Measurements from ENCODE around the gene DIAPH1. TPM values are rescaled to one million over a fixed set of nuclear protein-coding genes. Genes with fewer than 3 reads are reported as not detected.

Gene DIAPH1
- total RNA-seq, 1 donor: 22.1 TPM

- TF ChIP-seq CTCF (IDR thresholded peaks at IDR 0.05; ENCODE audit: insufficient read depth, low read length): no peak
- no peak overlapping the region for H3K4me3 ChIP-seq (ENCODE audit: low read depth, low read length)
- no peak for DNase-seq (ENCODE audit: low read depth)
Measured at GRCh38 chr5:141608557-141608956, 10.2 kb downstream of the DIAPH1 start.

DNA sequence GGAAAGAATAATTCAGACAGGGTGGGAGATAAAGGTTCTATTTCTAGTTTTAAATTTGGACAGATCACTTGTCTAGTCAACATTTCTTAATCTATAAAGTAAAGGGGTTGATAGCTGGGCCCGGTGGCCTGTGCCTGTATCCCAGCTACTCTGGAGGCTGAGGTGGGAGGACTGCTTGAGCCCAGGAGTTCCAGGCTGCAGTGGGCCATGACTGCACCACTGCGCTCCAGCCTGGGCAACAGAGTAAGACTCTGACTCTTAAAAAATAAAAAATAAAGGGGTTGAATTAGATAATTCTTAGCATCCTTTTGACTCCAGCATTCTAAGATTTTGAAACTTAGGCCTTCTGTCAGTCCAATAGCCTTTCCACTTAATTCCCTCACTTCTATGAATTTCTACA, 10.8 kb downstream of the DIAPH1 start:
- no peak for TF ChIP-seq CTCF (IDR thresholded peaks at IDR 0.05; ENCODE audit: insufficient read depth, low read length)
- H3K4me3 ChIP-seq (ENCODE audit: low read depth, low read length): no peak overlapping the region
- DNase-seq (ENCODE audit: low read depth): no peak

GRCh38 chr5:141605523-141606277, 13.1 kb downstream of the DIAPH1 start:
- TF ChIP-seq CTCF (IDR thresholded peaks at IDR 0.05; ENCODE audit: insufficient read depth, low read length): peak; percentile 11
- peak; percentile 82 for DNase-seq (ENCODE audit: low read depth)
- H3K4me3 ChIP-seq (ENCODE audit: low read depth, low read length): no peak overlapping the region

GRCh38 chr5:141603923-141604717, 14.7 kb downstream of the DIAPH1 start:
- DNase-seq (ENCODE audit: low read depth): peak; percentile 92
- peak overlapping the region; percentile 34 for H3K4me3 ChIP-seq (ENCODE audit: low read depth, low read length)

DNA sequence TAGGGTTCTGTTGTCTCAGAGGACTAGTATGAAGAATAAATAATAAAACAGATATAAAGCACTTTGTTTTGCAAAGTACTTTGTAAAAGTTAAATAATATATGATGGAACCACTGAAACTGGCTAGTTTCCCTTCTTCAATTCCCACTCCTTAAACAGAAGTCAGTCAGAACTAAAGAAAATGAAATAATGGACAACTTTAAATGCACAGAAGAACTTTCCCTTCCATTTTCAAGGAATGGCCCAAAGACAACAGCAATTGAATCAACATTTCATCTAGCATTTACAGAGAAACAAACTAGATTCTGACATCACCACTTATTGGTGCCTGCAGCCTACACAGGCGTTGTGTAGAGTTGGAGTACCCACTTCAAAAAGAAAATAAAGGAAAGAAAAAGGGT, 16.2 kb downstream of the DIAPH1 start:
- H3K4me3 ChIP-seq (ENCODE audit: low read depth, low read length): no peak overlapping the region
- no peak for DNase-seq (ENCODE audit: low read depth)
- TF ChIP-seq CTCF (IDR thresholded peaks at IDR 0.05; ENCODE audit: insufficient read depth, low read length): no peak

More at GRCh38 chr5:141603923-141604717, 14.7 kb downstream of the DIAPH1 start:
- TF ChIP-seq CTCF (IDR thresholded peaks at IDR 0.05; ENCODE audit: insufficient read depth, low read length): no peak

DNA sequence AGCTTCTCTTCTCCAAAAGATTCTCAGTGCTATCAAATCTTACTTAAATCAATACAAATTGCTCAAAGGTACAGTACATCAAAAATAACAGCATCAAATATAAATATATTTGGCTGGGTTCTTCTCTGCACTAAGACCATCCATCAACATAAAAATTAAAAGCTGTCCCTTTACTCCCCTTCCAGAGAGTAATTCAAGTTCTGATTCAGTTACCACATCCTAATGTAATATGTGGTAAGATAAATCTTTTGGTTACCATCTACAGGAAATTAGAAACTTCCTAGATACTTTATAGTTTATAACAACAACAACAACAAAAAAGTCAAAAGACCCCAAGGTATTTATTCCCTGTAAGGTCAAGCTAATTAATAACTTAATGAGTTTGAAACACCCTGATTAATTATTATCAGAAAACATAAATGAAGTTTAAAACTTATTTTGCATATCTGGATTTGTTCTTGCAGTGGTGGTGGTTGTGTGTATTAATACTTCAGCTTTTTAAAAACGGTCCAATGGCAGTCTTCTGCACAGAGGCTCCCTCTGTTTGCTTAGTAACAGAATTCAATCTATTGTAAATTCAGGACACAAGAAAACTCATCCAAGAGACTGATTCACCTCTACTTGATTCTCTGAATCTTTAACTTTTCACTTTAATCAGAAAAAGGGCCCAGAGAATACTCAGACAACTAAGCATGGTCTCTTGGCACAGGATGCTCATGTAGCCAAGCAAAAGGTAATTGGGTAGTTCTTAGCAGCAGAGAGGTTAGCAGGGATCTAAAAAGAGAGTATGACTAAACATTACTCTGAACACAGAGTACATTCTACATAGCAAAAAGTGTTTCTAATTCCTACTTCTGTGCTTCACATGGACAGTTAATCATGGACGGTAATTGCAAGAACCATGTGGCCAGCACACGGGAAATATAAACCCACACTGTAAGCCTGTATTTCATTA, 20.1 kb downstream of the DIAPH1 start:
- DNase-seq (ENCODE audit: low read depth): peak; percentile 34
- TF ChIP-seq CTCF (IDR thresholded peaks at IDR 0.05; ENCODE audit: insufficient read depth, low read length): no peak
- H3K4me3 ChIP-seq (ENCODE audit: low read depth, low read length): no peak overlapping the region
